Stomach (tissue), 19 donors: ENCODE data around the gene BAZ2B. TPM values are rescaled to one million over a fixed set of nuclear protein-coding genes. Genes with fewer than 3 reads are reported as not detected.

Experiments used
- DNase-seq, 2 donors: peaks; one replicate each; pipeline versions ENCODE4 v3.0.0 to v3.0.0-alpha.2; 2013 to 2019
- H3K27ac ChIP-seq, 5 donors: fragments of 200-600 bp in 4 of 5; sonication (generic) in 4 of 5; one replicate each; pipeline ENCODE4 v1.5.1; 2013 to 2019; ENCODE audit warnings: mild to moderate bottlenecking in 1 of 5, moderate library complexity in 1 of 5
- H3K27me3 ChIP-seq, 3 donors: fragments of 200-600 bp; sonication (generic); one replicate each; pipeline ENCODE4 v1.5.1; 2017 to 2019; ENCODE audit warnings: mixed run types in 1 of 3
- H3K36me3 ChIP-seq, 4 donors: fragments of 200-600 bp; sonication (generic); 1 replicate in 3 of 4; 2 replicates in 1 of 4; pipeline ENCODE4 v1.5.1; 2016 to 2019
- H3K4me1 ChIP-seq, 4 donors: fragments of 200-600 bp; sonication (generic); one replicate each; pipeline ENCODE4 v1.5.1; 2016 to 2019
- H3K4me3 ChIP-seq, 4 donors: fragments of 200-600 bp; sonication (generic) in 3 of 4; one replicate each; pipeline ENCODE4 v1.5.1; 2016 to 2019; ENCODE audit warnings: mild to moderate bottlenecking in 1 of 4
- H3K9me3 ChIP-seq, 4 donors: fragments of 200-600 bp; sonication (generic); one replicate each; pipeline ENCODE4 v1.5.1; 2016 to 2019
- EP300 ChIP-seq: sonication (generic); formaldehyde crosslinking; IDR thresholded peaks from one replicate; pipeline ENCODE4 v1.6.1; 2017; ENCODE audit warnings: antibody characterized with exemption
- POLR2A ChIP-seq, 4 donors: fragments of 450-650 bp; IDR thresholded peaks; one replicate each; pipeline ENCODE4 v1.6.1; 2016; ENCODE audit warnings: antibody characterized with exemption in 4 of 4, control low read depth in 2 of 4, mild to moderate bottlenecking in 1 of 4, moderate library complexity in 1 of 4
- POLR2AphosphoS5 ChIP-seq, 3 donors: sonication (generic); formaldehyde crosslinking; IDR thresholded peaks; one replicate each; pipeline ENCODE4 v1.6.1; 2016; ENCODE audit warnings: antibody characterized with exemption in 3 of 3
- WGBS, 5 donors: extraction: QIAGEN DNeasy Blood & Tissue Kit in 3 of 5; methylation state at CpG; one replicate each; pipeline versions ENCODE4 v1.1.5 to v1.1.7; 2013 to 2018; 5-methylcytosine and 5-hydroxymethylcytosine counted together
- intact Hi-C: fragments of 100-400 bp; cut with DNase I; formaldehyde crosslinking; loops from one replicate; pipeline ENCODE4 v1.15.1; 2023; ENCODE audit warnings: low total_unique reads
- long read RNA-seq, 10 donors: transcript quantifications; one replicate each; lab custom pipeline, GENCODE V29; 2026
- polyA plus RNA-seq, 3 donors: library from polyadenylated mRNA; stranded (reverse); fragments of 200-250 nt; gene quantifications; one replicate each; pipeline ENCODE4 v1.2.3, GENCODE V29; 2013
- total RNA-seq, 5 donors: library from RNA; depleted of rRNA; stranded (reverse); fragments of >200 nt; gene quantifications; one replicate each; pipeline versions ENCODE4 v1.1.0 to v1.2.3, GENCODE V29; 2014 to 2016
- TF ChIP-seq, protein P1 (sequence below), 7 experiments: fragments of 450-650 bp in 4 of 7; fragments of 200-600 bp in 3 of 7; sonication (generic) in 3 of 7; IDR thresholded peaks; one replicate each; pipeline ENCODE4 v1.5.1; 2016 to 2019; ENCODE audit warnings: antibody characterized with exemption in 7 of 7, control low read depth in 2 of 7, mild to moderate bottlenecking in 1 of 7
- donor health status: healthy with polysubstance abuse.
- donor health status: Bipolar disorder and iron deficiency.
- donor health status: healthy.

BAZ2B gene, protein sequence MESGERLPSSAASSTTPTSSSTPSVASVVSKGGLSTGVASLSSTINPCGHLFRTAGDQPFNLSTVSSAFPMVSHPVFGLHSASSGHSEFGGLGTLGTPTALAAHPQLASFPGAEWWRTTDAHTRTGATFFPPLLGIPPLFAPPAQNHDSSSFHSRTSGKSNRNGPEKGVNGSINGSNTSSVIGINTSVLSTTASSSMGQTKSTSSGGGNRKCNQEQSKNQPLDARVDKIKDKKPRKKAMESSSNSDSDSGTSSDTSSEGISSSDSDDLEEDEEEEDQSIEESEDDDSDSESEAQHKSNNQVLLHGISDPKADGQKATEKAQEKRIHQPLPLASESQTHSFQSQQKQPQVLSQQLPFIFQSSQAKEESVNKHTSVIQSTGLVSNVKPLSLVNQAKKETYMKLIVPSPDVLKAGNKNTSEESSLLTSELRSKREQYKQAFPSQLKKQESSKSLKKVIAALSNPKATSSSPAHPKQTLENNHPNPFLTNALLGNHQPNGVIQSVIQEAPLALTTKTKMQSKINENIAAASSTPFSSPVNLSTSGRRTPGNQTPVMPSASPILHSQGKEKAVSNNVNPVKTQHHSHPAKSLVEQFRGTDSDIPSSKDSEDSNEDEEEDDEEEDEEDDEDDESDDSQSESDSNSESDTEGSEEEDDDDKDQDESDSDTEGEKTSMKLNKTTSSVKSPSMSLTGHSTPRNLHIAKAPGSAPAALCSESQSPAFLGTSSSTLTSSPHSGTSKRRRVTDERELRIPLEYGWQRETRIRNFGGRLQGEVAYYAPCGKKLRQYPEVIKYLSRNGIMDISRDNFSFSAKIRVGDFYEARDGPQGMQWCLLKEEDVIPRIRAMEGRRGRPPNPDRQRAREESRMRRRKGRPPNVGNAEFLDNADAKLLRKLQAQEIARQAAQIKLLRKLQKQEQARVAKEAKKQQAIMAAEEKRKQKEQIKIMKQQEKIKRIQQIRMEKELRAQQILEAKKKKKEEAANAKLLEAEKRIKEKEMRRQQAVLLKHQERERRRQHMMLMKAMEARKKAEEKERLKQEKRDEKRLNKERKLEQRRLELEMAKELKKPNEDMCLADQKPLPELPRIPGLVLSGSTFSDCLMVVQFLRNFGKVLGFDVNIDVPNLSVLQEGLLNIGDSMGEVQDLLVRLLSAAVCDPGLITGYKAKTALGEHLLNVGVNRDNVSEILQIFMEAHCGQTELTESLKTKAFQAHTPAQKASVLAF (N-terminal part only)
- total RNA-seq = 100 to 1,000 TPM in 2 of 5 donors, 10 to 100 TPM in 3; 58.5 to 245 (median 99.2) TPM
- polyA plus RNA-seq = 10 to 100 TPM in 2 of 3 donors, 1 to 10 TPM in 1; 7.2 to 16.8 (median 12.5) TPM
- long read RNA-seq, donor 1 = 0 reads
- long read RNA-seq, donor 2 = 0 reads
- long read RNA-seq, donor 3 = 0 reads
- long read RNA-seq, donor 4 = 0 reads
- long read RNA-seq, donor 5 = 0 reads
- long read RNA-seq, donor 6 = 0 reads
- long read RNA-seq, donor 7 = 0 reads
- long read RNA-seq, donor 8 = 0 reads
- long read RNA-seq, donor 9, partial matches to known transcripts = 12 of 12 reads
- long read RNA-seq, donor 9, other reads (novel, unspliced or antisense) = 0 of 12 reads
- long read RNA-seq, donor 10 = 0 reads

DNA sequence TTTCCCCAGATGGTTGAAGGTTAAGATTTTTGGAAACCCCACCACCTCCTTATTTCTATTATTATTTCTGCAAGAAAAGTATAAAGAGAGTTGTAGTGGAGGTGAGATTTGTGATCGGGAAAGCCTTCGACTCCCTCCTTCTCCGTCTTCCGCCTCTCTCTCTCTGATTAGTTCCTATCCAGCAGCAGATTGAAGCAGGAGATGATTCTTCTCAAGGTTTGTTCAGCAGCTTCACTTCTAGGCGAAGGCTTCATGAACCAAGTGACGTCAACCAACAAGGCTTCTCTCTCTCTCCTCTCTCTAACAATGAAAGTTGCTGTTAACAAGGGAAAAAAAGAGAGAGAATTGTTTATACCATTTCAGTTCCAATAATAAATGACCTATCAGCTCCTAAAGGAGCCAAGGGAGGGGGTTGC, at the start of gene BAZ2B:
BAZ2B (minus strand) TSS at position 263 of the 416 bp plus-strand sequence. CDS start 137,829 bp downstream, outside the sequence.
- Histone ChIP-seq H3K9me3 (no peaks in the 10 kb centered on the region), H3K4me1 (peaks cover 11 to 63% (median 38%) of the 10 kb centered on the region in 4 donors), H3K27ac (peak within 1 kb of the TSS; percentile 94 to 98 (median 98)), H3K36me3 (no peaks in the 10 kb centered on the region), H3K27me3 (no peaks in the 10 kb centered on the region), H3K4me3 (peak within 1 kb of the TSS; percentile 60 to 79 (median 68))
- DNase-seq = peak in 1 of 2 donors; percentile 88
- TF ChIP-seq POLR2AphosphoS5 (IDR thresholded peaks at IDR 0.05) (peak; percentile 36 to 81 (median 75)), EP300 (no peak)
- 1 to 11% (median 5%) methylated on average over 6 of the region's 6 CpGs for WGBS, 5 donors
- intact Hi-C loops = no loop called here

DNA sequence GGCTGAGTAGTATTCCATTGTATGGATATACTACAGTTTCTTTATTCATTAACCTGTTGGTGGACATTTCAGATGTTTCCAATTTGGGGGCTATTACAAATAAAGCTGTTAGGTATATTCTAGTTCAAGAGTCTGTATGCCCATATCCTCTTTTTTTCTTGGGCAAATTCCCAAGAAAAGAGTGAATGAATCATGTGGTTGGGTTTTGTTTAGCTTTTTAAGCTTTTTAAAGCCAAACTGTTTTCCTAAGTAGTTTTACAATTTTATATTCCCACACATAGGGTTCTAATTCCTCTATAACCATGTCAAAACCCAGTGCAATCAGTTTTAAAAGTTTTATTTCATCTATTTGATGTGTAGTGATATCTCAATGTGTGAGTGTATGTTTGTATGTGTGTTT, 44.9 kb upstream of the BAZ2B start:
- Histone ChIP-seq H3K36me3 (no peaks in the 10 kb centered on the region), H3K9me3 (no peaks in the 10 kb centered on the region), H3K27ac (no peak overlapping the region), H3K4me3 (no peak overlapping the region), H3K4me1 (no peaks in the 10 kb centered on the region), H3K27me3 (no peaks in the 10 kb centered on the region)
- no peak for DNase-seq
- intact Hi-C loops = no loop called here
- TF ChIP-seq POLR2AphosphoS5 (IDR thresholded peaks at IDR 0.05) (no peak), EP300 (no peak), POLR2A (IDR thresholded peaks at IDR 0.05) (no peak)
- TF ChIP-seq, protein P1, sequence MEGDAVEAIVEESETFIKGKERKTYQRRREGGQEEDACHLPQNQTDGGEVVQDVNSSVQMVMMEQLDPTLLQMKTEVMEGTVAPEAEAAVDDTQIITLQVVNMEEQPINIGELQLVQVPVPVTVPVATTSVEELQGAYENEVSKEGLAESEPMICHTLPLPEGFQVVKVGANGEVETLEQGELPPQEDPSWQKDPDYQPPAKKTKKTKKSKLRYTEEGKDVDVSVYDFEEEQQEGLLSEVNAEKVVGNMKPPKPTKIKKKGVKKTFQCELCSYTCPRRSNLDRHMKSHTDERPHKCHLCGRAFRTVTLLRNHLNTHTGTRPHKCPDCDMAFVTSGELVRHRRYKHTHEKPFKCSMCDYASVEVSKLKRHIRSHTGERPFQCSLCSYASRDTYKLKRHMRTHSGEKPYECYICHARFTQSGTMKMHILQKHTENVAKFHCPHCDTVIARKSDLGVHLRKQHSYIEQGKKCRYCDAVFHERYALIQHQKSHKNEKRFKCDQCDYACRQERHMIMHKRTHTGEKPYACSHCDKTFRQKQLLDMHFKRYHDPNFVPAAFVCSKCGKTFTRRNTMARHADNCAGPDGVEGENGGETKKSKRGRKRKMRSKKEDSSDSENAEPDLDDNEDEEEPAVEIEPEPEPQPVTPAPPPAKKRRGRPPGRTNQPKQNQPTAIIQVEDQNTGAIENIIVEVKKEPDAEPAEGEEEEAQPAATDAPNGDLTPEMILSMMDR (IDR thresholded peaks at IDR 0.05) = no peak

DNA sequence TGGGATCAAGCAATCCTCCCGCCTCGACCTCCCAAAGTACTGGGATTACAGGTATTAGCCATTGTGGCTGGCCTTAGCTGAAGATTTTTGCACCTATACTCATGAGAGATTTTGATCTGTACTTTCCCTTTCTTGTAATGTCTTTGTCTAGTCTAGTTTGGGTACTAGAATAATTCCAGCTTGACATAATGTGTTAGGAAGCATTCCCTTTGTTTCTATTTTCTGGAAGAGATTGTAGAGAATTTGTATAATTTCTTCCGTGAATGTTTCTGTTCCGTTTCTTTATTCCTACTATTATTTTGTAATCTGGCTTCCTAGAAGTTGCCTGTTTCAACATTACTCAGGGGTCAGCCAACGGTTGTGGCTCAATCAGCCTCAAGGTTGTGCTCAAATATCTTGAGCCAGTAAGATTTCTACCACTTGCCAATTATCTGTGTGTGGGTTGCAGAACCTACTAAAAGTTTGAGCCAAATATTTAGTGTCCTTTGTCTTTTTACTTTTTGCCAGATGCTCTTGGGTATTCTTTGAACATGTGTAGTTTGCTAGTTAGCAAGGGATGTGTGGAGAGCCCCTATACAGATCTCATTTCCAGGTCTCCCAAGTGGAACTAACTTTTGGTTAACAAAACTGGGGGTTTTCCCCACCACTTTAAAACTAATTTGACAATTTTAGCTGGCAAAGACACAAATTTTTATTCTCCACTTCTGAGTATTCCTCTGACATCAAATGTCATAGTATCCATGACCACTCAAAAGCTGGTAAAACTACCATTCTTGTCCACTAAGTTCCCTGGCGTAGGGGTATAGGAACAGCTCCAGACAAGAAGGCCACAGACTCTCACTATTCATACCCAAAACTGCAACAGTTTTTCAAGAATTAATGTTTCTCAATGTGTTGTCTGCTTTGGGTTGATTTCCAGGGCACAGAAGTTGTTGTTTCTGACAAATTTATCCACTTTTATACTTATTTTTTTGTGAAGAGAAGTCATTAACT, 42.8 kb upstream of the BAZ2B start:
- peaks cover 0 to 11% (median 3%) of the 10 kb centered on the region in 4 donors for H3K9me3 ChIP-seq
- H3K4me1 ChIP-seq = no peaks in the 10 kb centered on the region
- intact Hi-C loops = no loop called here
- peak overlapping the region in 1 of 5 donors; percentile 10 for H3K27ac ChIP-seq
- no peaks in the 10 kb centered on the region for H3K36me3 ChIP-seq
- 74 to 90% (median 85%) methylated on average over 6 of the region's 6 CpGs for WGBS, 5 donors
- no peak for TF ChIP-seq POLR2A (IDR thresholded peaks at IDR 0.05)
- H3K4me3 ChIP-seq = no peak overlapping the region
- H3K27me3 ChIP-seq = no peaks in the 10 kb centered on the region
- DNase-seq = no peak

DNA sequence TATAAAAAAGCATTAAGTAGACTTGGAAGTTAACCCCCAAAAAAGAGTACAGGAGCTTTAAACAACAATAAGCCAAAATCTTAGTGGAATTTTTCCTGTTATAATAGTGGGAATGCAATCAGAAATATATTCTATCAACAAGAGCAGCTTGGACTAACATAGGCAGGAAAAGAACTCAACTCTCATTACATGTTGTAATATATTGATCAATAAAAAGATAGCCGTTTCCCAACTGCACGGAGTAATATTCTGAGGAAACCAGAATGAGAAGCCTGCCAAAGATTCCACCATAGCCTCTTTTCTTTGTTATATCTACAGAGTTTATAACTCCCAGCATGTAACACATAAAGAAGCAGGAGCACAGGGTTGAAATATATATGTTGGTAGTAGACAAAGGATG, 37.6 kb upstream of the BAZ2B start:
- Histone ChIP-seq H3K9me3 (peaks cover 0 to 11% (median 3%) of the 10 kb centered on the region in 4 donors), H3K4me1 (no peaks in the 10 kb centered on the region), H3K4me3 (no peak overlapping the region), H3K27me3 (no peaks in the 10 kb centered on the region), H3K36me3 (no peaks in the 10 kb centered on the region), H3K27ac (no peak overlapping the region)
- 88 to 97% (median 95%) methylated on average over 2 of the region's 2 CpGs for WGBS, 5 donors
- TF ChIP-seq EP300 = no peak
- TF ChIP-seq POLR2AphosphoS5 (IDR thresholded peaks at IDR 0.05) = no peak
- no peak for TF ChIP-seq POLR2A (IDR thresholded peaks at IDR 0.05)
- TF ChIP-seq, protein P1 (IDR thresholded peaks at IDR 0.05) = no peak
- intact Hi-C loops = no loop called here
- no peak for DNase-seq
